ENCODE data around the gene CNNM2.
"Not testable (repeated sequence)": the region's sequence is repeated elsewhere in the genome, so short reads cannot be mapped to it uniquely, and the experiment has no call there.

Gene CNNM2

DNA sequence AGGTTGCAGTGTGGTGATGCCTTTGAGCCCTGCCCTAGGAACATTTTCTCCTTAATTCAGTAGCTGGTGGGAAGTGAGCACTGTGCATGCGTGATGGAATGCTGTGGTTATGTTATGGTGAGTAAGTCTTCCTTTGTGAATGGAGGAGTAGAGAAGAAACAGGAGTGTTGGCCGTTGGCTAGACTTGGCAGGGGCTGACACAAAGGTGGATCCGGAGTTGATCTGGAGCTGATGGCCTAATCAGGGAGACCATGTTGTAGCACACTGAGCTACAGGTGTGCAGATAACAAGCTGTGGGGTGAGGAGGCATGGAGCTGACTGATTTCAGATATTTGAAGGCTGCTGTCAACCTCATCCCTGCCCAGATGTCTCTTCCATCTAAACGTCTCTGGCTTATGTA lies 122.3 kb downstream of the CNNM2 start:
- DNase-seq (ENCODE audit: low read depth) = no peak

DNA sequence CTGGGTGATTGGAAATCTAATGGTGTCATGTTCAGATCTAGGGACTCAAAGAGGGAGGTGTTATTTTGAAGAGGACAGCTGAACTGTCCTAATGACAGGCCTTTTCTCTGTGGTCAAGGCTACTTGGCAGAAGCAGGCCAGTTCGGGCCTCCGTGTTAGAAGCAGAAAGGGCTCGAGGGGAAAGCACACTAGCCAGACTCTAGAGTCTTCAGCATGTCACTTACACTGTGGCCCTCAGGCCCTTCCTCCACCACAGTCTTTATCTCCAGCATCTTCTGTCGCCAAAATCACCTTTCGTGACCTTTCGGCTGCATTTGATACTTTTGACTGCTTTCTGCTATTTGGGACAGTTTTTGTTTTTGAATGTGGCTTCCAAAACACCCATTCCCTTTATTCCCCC lies 123.3 kb downstream of the CNNM2 start:
- DNase-seq (ENCODE audit: low read depth) = no peak

DNA sequence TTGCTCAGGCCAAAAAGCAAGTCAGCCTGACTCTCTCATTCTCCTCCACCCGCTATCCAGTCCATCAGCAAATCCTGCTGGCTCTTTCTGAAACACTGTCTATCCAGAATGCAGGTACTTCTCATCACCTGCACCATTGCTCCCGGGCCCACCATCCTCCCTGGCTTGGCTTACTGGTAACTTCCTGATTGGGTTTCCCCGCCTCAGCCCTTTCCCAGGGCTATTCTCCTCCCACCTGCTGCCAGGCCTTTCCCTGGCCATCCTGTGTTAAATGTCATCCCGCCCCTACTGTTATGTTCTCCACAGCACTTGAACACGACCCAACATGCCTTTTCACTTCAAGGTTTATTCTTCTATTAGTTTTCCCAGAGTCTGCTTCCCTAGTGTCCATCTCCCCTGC lies 124.0 kb downstream of the CNNM2 start:
- DNase-seq (ENCODE audit: low read depth) = no peak

DNA sequence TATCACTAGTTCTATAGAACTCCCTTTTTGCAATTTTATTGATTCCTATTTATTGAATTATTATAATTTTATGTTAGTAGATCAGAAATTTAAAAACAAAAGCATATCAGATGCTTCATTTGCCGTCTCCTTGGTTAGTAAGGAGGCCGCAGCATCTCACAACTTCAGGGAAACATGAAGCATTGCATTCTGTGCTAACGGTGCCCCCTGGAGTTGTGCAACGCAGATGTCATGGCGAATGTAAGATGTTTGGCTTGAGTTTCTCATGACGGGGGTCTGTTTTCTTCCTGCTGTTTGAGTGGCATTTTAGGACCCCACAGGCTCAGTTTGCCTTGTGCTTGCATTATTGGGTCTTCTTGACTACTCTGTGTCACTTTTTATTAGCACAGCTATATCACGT lies 124.8 kb downstream of the CNNM2 start:
- DNase-seq (ENCODE audit: low read depth) = no peak

DNA sequence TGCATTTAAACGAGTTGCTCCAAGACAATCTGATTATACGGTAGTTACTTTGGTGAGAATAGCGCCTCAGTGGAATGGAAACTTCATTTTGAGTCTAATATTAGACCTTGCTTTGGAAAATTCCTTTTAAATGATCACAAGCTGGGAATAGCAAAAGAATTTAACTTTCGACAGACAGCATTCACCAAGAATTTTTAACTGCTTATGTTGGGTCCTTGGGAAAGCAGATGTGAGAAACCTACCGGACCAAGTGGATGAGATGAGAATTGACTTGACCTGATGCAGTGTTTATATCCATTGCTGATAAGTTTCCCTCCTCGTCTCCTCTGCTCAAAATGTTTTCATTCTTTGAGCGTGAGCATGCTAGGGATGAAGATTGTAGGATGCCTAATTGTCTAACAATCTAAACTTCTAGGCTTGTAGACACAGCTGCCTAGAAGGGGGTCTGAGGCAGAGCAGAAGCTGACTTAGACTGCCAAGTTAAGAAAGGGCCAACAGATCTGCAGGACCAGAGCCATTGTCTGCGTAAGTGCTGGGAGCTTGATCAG lies 126.9 kb downstream of the CNNM2 start:
- DNase-seq (ENCODE audit: low read depth) = no peak

DNA sequence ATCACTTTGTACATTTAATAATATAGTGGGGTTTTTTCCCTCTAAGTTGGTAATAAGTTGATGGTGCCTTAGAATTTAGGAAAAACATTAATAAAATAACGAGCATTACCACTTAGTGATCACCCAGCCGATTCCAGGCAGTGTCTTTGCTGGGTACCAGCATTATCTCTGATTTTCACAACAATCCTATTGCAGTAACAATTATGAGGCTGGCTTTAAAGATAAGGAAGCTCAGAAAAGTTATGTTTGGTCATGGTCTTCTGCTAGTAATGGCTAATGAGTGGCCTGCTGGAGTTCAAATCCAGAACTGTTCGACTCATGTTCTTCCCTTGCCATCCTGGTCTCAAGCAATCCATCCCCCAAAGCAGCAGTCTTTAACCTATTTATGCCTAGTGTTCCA lies 127.9 kb downstream of the CNNM2 start:
- DNase-seq (ENCODE audit: low read depth) = no peak

DNA sequence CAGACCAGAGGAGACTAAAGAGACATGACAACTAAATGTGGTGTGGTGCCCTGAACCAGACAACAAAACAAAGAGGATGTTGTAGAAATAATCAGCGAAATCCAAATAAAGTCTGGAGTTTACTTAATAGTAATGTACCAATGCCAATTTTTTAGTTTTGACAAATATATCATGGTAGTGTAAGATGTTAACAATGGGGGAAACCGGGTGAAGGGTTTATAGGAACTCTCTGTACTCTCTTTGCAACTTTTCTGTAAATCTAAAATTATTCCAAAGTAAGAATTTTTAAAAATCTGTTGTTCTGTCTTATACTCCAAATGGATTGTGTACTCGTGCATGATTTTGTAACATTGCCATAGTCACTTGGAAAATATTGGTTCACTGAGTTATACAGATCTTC lies 129.3 kb downstream of the CNNM2 start:
- no peak for DNase-seq (ENCODE audit: low read depth)

DNA sequence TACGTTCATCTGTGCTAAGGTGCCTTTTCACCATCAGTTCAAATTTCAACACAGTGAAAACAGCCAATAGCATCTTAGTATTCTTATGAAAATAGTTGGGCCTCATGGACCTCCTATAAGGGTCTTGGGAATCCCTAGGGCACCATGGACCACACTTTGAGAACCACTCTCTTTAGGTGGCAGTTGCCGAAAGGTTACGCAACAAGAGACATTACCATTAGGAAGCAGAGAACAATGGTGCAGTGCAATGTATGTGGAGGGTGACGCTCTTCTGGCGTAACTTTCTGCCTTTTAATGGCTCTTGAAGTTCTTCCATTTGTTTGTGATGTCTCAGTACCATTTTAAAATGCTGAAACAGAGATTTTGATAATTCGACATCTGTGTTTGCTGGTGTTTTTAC lies 131.1 kb downstream of the CNNM2 start:
- DNase-seq (ENCODE audit: low read depth) = no peak

DNA sequence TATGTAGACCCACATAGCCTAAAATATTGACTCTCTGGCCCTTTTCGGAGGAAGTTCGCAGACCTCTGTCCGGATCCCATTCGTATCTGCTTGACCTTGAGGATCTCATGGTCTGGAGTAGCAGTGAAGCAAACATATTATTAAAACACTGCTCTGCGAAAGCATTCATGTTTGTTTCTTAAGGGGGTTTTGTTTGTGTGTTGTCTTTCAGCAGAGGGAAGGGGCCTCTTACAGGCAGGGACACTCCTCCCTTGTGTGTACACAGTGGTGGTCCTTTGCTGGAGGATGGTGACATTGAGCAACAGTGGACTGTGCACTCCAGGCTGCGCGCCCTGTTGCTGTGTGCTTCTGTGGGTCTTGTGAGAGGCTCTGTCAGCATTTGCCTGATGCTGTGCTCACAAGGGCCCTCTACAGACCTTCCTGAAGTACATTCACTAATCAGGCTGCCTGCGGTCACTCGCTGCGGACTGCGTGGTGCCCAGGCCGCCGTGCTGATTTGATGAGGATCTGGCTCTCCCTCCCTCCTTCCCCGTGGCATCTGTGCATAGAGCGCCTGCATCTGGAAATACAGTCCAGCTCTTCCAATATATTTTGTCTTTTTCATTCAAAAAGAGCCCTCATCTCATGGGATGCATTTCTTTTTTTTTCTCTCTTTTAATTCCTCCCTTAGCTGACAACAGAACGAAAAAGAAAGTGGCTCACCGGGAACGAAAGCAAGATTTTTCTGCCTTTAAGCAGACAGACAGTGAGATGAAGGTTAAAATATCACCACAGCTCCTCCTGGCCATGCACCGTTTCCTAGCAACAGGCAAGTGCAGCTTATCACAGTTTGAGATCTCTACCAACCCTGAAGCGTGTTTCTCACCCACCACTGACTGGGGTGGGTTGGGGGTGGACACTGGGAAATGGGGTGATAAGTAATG lies 135.8 kb downstream of the CNNM2 start:
- DNase-seq (ENCODE audit: low read depth) = peak; percentile 28

DNA sequence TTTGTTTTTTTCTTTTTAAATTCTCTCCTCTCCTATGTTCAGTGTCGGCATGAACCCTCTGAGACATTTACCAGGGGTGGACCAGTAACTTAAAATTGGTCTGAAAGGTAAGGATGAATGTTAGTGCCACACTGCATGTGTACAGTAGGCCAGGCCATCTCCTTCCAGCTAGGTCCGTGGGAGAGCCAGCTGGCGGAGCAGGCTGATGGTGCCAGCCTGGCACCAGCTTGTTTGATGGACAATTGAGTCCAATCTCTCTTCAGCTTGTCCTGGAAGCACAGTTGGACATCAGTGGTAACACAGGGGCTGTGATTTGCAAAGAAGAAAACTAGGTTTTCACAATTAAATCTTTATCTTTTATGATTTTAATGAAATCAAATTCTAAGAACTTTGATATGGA lies 136.5 kb downstream of the CNNM2 start:
- DNase-seq (ENCODE audit: low read depth) = no peak

DNA sequence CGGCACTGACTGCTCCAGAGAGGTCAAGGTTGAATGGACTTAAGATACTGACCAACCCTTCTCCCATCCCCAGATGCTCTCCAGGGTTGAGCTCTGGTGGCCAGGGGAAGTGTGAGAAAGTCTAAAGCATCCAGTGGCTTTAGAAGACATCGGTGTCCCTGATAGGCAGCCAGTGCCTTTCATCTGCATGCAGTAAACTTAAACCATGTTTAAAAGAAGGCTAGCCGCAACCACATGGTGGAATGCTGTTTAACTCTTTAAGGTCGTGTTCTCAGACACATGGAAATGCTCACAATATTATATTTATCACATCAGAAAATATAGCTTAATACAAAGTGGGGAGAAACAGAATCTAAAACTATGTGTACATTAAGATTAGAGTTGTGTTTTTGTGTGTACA lies 137.0 kb downstream of the CNNM2 start:
- DNase-seq (ENCODE audit: low read depth) = no peak

DNA sequence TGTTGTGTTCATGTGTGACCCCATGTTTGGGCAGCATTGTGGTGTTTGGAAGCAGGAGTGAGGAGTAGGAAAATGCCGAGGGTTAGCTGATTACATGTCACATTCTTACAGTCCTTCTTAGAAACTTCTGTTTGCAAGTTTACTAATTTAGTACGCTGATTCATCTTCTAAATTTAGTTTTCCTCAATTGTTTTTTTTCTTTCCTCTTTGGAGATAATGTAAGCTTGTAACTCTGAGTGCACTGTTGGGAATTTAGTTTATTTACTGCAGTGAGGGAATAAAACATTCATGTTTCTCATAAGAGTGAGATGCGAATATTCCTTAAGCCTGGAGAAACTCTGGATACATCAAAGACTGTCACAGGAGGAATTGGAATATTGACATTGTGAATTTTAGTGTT lies 139.9 kb downstream of the CNNM2 start:
- no peak for DNase-seq (ENCODE audit: low read depth)

DNA sequence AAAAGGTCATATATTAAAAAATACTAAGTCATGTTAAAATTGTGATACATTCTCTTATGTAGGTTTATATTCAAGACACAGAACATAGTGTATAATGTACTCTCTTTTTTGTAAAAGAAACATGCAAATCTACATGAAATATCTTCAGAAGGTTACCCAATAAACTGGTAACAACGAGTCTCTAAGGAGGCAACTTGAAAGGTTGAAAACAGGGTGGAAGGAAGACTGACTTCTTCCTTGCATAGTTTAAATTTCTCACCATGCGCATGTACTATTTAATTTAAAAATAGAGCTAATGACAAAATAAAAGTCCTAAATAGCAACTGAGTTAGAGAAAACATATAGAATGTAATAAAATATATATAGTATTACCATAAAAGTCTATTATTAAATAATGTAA lies 142.5 kb downstream of the CNNM2 start:
- DNase-seq (ENCODE audit: low read depth) = no peak

DNA sequence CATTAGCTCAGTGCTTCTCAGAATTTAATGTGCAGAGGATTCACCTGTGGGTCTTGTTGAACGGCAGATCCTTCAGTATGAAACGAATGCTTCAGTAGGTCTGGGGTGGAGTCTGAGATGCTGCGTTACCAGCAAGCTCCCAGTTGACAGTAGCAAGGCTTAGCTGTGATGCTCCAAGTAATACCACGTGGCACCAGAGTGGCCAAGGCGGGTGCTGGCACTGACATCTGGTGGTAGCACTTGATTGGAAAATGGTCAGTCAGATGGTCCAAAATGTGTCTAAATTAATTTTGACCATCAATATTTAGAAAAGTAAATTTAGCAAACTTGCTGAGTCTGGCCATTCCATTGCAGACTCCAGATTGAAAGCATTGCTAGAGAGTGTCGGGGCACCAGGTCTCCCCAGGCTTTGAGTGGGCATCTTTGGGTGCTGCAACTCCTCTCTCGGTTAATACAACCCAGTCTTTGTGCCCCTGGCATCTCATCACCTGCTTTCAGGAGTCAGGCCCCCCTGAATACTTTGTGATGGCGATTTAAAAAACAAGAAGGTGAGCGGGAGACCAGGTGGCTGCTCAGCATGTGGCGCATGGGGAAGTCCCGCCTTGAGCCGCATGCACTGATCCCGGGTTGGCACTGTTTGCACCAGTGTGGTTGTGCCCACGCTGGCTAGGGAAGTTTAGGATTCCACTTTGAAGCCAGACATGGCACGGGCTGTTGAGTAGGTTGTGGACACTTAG lies 144.9 kb downstream of the CNNM2 start:
- DNase-seq (ENCODE audit: low read depth) = no peak

DNA sequence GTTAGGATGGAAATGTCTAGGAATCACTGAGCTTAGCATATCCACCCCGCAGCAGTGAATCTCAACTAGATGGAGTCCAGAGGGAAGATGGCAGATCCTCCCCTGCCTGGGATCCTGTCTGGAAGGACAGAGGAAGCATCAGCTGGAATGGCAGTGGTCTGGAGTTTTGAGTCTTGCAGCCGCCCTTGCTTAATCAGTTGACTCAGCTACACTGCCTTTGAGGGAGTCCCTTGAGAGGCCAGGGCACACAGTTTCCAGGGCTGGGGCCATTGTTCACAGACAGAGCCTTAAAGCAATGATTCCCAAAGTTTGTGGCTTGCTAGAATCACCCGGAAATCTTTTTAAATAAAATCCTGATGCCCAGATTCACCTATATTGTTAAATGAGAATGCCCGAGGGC lies 146.9 kb downstream of the CNNM2 start:
- no peak for DNase-seq (ENCODE audit: low read depth)

DNA sequence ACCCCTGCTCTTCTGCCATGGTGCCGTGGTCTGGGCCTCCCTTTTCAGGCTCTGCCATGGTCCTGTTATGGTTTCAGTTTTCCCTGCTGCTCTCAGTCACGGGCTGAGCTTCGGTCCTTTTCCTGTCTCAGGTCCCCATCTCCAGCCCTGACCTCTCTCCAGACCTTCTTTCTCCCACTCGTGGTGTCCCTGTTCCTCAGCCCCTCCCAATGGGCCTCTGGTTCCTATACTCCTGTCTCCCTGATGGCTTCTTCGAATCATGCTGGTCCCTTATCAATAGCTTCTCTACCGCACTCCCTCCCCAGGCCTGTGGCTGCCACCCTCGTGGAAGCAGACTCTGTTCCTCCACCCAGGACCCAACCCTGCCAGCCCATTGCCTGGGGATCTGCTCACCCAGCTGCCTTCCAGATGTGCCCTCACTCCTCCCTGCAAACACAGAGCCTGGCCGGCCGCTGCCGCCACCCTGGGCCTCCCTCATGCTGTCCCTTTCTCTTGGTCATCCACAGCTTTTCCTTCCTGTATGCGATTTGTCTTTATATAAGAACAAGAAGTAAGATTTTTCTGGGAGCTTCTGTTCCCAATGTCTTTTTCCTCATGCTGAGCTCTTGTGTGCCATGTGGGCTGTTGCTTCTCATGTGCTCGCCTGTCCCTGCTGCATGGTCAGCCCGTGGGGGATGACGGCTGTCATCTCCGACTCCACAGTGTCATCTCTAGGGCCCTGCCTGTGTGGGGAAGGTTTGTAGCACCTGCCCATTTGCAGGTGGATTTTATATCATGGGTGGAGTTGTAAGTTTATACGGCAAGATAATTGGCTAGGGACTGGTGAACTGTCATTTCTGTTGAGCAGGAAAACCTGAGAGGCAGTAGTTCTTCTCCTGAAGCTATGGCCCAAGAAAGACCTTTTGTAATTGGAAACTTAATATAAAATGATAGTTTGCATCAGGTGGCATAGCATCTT lies 148.3 kb downstream of the CNNM2 start:
- no peak for DNase-seq (ENCODE audit: low read depth)

DNA sequence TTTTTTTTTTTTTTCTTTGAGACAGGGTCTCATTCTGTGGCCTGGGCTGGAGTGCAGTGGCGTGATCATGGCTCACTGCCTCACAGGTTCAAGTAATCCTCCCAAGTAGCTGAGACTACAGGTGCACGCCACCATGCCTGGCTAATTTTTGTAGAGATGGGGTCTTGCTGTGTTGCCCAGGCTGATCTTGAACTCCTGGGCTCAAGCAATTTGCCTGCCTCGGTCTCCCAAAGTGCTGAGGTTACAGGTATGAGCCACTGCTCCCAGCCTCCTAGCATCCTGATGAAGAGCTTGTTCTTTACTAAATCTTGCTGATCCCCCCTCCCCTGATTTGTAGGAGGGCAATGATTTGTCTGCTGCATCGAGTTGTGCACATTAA lies 149.0 kb downstream of the CNNM2 start:
- not testable (repeated sequence) for DNase-seq (ENCODE audit: low read depth)

DNA sequence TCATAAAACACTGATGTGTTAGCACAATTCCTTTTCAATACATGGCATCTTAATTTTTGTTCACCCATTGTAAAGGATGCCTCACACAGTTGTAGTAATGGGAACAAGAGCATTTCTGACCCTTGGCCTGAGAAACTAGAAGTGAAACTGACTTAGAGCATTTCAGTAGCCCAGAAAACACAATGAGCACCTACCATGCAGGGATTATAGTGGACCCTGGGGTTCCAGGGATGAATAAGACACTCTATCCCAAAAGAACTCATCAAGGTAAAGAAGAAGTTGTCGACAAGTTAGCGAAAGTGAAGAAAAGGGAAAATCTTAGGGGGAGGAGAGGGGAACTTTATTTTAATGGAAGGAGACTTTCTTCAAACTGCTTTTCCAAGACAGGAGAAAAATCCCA lies 149.4 kb downstream of the CNNM2 start:
- DNase-seq (ENCODE audit: low read depth) = no peak

DNA sequence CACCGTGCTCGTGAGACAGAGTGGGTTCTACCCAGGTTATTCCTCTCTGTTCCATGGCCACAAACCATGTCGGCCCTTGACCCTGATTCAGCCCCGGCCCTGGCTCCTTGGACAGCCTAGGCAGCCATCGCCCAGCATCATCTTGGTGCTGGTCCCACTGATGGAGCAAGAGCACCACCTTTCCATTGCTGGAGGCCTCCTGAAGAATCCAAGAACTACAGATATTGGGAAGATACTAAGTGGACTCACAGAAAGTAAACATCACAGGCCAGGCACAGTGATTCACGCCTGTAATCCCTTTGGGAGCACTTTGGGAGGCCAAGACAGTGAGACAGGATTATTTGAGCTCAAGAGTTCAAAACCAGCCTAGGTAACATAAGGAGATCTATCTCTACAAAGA lies 149.9 kb downstream of the CNNM2 start:
- no peak for DNase-seq (ENCODE audit: low read depth)

DNA sequence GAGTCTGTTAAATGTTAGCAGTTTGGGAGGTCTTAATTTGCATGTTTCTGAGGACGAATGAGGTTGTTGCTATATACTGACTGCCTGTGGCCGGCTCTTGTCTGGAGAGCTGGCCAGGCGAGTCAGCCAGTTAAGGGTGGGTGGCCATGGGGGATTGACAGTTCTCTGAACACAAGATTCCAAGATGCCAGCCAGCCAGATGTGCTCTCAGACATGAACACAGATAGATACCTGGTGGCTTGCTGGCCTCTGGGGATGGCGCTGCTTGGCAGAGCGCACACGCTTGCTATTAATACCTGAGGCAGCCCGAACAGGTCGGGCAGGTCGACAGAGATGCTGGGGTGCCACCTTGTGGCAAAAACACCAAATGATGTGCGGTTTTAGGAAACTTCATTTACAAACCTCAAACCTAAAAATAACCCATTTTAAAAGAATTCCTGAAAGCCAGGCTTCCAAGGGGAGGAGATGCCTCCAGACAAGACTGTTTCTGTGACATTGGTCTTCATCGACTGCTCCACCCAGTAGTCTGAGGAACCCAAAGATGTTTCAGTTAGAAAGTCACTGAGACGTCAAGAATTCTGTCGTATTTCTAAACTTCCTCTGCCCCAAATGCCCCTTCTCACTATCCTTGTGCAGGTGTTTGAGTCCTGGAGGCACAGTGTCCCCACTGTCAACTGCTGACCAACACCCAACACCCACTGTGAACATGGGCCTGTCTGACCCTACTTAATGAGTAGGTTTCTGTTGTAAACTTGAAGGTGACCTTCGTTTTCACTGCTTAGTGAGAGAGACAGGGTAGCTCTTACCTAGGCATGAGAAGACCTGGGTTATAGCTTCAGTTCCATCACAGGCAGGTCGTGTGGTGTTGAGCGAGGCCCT lies 151.6 kb downstream of the CNNM2 start:
- peak; percentile 53 for DNase-seq (ENCODE audit: low read depth)

DNA sequence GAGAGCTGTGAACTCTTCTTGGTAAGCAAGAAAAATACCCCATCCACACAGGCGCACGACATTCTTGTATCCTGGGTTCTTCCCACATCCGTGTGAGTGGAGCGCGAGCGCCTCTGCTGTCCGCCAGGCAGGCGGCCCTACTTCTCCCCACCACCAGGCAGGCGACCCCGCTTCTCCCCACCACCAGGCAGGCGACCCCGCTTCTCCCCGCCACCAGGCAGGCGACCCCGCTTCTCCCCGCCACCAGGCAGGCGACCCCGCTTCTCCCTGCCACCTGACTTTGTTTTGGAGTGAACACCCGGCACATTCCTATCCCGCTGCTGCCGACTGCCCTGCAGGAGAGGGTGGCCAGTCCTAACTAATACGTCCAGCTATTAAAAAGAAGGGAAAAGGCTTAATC lies 154.2 kb downstream of the CNNM2 start:
- no peak for DNase-seq (ENCODE audit: low read depth)

Measured in activated T-cell treated with anti-CD3 and anti-CD28 coated beads for 24 hours (primary cell).